HG02870 (cell line): ENCODE measurements around the gene EPN3.
A peak's percentile ranks its signal among the peaks of the same experiment; 100 is the strongest.

ENCODE experiments used
- ATAC-seq: cut with Tn5 transposase; IDR thresholded peaks from one replicate; pipeline ENCODE4 v1.9.1; 2021; ENCODE audit warnings: mild to moderate bottlenecking, moderate library complexity; ENCODE audit not compliant: unreplicated experiment

EPN3 gene

DNA sequence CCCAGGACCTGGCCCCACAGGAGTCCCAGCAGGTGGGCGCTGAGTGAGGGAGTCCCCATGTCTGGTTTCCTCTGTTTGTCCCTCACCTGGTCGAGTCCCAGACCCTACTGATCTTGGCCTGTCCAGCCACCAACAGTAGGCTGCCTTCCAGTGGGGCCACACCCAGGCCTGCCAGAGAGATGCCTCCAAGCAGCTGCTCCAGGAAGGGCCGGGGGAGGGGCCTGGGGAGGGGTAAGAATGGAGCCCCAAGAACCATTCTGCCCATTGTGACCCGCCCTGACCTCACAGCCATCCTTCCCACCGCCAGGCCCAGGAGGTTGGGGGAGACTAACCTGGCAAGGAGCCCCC, 15.2 kb downstream of the EPN3 start:
- ATAC-seq = no peak

GRCh38 chr17:50548831-50549230, 16.3 kb downstream of the EPN3 start:
- ATAC-seq = no peak

- ATAC-seq = no peak
These were observed 16.9 kb downstream of the EPN3 start for GRCh38 chr17:50549256-50549941.

GRCh38 chr17:50549969-50550368, 17.4 kb downstream of the EPN3 start:
- no peak for ATAC-seq

GRCh38 chr17:50550661-50551432, 18.3 kb downstream of the EPN3 start:
- no peak for ATAC-seq

- ATAC-seq = no peak
These were observed 18.9 kb downstream of the EPN3 start for GRCh38 chr17:50551433-50551815.

DNA sequence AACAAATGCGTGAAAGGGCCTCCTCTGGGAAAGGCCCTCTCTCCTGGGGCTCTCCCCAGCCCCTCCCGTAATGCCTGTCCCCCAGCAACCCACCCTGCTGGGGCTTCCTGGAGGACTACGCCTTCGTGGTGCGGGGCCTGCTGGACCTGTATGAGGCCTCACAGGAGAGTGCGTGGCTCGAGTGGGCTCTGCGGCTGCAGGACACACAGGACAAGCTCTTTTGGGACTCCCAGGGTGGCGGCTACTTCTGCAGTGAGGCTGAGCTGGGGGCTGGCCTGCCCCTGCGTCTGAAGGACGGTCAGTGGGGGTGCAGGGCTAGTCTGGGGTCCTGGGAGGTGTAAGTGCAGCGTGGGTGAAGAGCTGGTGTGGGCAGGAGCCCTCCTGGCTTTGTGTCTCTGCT, 19.3 kb downstream of the EPN3 start:
- ATAC-seq = no peak

- no peak for ATAC-seq
These were observed 21.7 kb downstream of the EPN3 start for GRCh38 chr17:50554201-50554600.

DNA sequence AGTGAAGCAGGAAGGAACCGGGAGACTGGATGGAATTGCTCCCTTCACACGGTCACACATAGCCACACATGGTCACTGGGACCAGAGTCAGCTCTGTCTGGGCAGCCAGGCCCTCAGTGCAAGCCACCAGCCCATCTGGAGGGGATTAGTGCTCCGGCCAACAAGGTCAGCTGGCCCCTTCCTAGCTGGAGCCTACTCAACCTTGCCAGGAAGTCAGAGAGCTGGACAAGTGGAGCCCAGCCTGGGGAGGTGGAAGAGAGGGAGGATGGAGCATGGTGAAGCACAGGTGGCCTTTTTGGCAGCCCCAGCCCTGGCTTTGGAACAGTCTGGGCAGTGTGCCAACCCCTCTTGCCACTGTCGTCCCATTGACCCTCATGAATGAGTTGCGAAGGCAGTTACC, 24.3 kb downstream of the EPN3 start:
- ATAC-seq = no peak

DNA sequence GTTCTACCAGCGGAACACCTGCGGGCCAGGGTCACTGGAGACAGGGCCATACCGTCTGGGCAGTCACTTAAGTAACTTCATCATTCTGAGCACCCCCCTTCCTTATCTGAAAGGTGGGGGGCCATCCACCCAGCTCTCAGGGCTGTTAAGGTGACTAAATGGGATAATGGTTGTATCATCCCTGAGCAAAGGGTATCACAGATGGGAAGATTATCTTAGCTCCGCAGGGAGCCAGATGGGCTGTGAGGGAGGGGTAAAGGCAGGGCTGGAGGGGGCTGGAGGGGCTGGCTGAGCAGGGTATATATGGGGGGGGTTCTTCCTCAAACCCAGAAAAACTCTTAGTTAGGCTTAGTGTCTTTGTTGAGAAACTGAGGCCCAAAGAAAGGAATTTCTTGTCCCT, 25.1 kb downstream of the EPN3 start:
- no peak for ATAC-seq

DNA sequence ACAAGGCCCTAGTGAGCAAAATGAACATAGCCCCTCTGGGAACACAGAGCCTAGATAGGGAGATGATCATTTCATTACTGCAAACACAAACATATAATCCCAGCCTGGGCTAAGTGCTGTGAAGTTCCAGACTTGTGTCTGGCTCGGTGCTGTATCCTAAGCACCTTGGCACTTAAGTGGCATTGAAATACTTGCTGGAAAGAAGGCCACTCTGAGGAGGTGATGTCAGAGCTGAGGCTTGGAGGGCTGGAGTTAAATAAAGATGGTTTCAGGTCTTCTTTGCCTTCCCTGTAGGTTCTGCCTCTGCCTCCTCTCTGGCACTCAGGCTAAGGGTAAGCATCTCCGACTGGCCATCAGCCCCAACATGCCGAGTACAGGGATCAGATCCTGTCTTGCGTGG, 25.6 kb downstream of the EPN3 start:
- no peak for ATAC-seq

- ATAC-seq = no peak
These were observed 26.0 kb downstream of the EPN3 start for GRCh38 chr17:50558581-50558940.

GRCh38 chr17:50558941-50559614, 26.5 kb downstream of the EPN3 start:
- ATAC-seq = no peak

DNA sequence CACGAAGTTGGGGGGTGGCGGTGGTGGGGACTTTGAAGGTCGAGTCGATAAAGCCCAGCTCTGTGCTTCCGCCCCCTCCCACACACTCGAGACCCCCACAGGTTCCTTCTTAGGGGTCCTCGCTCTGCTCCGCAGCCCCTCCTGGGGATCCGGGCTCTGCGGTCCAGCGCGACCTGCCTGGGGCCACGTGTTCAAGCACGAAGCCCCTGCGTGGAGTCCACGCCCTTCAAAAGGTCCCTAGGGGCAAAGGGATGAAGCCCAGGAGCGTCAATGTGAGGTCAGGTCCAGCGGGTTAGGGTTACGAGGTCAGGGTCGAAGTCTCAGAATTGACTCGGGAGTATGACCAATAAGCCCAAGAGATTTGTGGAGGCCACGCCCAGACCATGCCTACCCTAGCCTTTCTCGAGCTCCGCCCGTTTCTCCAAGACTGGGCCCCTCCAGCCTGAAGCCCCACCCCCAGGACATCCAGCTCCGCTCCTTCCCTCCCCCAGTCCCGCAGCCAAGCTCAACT, 27.2 kb downstream of the EPN3 start:
- no peak for ATAC-seq

GRCh38 chr17:50560185-50560824, 27.8 kb downstream of the EPN3 start, which contains the start of gene CACNA1G:
CACNA1G (plus strand) TSS chr17:50560715; CDS start chr17:50561460, 745 bp downstream.
- peak; percentile 85 for ATAC-seq

DNA sequence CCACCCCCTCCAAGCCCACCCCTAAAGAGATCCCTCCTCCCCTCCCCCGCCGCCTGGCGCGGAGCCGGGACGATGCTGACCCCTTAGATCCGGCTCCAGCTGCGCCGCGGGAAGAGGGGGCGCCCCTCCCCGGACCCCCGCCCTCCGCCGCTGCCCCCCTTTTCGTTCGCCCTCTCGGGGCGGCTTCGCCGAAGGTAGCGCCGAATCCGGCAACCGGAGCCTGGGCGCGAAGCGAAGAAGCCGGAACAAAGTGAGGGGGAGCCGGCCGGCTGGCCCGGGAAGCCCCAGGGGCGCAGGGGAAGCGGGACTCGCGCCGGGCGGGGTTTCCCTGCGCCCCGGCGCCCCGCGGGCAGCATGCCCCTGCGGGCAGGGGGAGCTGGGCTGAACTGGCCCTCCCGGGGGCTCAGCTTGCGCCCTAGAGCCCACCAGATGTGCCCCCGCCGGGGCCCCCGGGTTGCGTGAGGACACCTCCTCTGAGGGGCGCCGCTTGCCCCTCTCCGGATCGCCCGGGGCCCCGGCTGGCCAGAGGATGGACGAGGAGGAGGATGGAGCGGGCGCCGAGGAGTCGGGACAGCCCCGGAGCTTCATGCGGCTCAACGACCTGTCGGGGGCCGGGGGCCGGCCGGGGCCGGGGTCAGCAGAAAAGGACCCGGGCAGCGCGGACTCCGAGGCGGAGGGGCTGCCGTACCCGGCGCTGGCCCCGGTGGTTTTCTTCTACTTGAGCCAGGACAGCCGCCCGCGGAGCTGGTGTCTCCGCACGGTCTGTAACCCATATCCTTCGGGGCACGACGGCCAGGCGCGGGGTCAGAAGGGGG, 28.6 kb downstream of the EPN3 start:
- no peak for ATAC-seq

- no peak for ATAC-seq
These were observed 29.2 kb downstream of the EPN3 start for GRCh38 chr17:50561746-50562141.

- ATAC-seq = no peak
These were observed 29.9 kb downstream of the EPN3 start for GRCh38 chr17:50562242-50563091.

GRCh38 chr17:50563092-50563511, 30.6 kb downstream of the EPN3 start:
- ATAC-seq = no peak

GRCh38 chr17:50564916-50565315, 32.4 kb downstream of the EPN3 start:
- no peak for ATAC-seq
